AG04450 (cell line): Measurements from ENCODE around the gene HOXC9. TPM values are rescaled to one million over a fixed set of nuclear protein-coding genes. Genes with fewer than 3 reads are reported as not detected.

Experiments used
- CTCF ChIA-PET: fragments of 300-600, 350-600 bp; formaldehyde crosslinking; extraction: SDS; loops from one replicate; lab custom pipeline; 2022; ENCODE audit warnings: antibody characterized with exemption, inconsistent platforms; lab: Charles Lee
- POLR2A ChIA-PET: fragments of 350-600 bp; formaldehyde crosslinking; extraction: SDS; loops from one replicate; lab custom pipeline; 2021; ENCODE audit warnings: antibody characterized with exemption, inconsistent platforms; lab: Yijun Ruan, JAX
- DNase-seq: peaks from one replicate; pipeline ENCODE4 v3.0.0-alpha.2; 2011; ENCODE audit warnings: low read depth, low spot score
- H3K27ac ChIP-seq: one replicate; pipeline ENCODE4 v1.5.1; 2012; ENCODE audit warnings: low read depth, low read length, control low read depth
- H3K27me3 ChIP-seq: one replicate; pipeline ENCODE4 v1.6.0; 2012; ENCODE audit warnings: low read length; ENCODE audit not compliant: control insufficient read depth, insufficient read depth
- H3K4me3 ChIP-seq: 2 replicates; pipeline ENCODE4 v1.5.1; 2011; ENCODE audit warnings: mild to moderate bottlenecking, low read depth, low read length, control low read depth
- H3K9me3 ChIP-seq: 2 replicates; pipeline ENCODE4 v1.5.1; 2012; ENCODE audit warnings: low read length; ENCODE audit not compliant: control insufficient read depth, insufficient read depth
- polyA plus RNA-seq: library from polyadenylated mRNA; depleted of rRNA; stranded (reverse); fragments of >200 nt; gene quantifications from 2 replicates; pipeline ENCODE4 v1.2.3, GENCODE V29; 2011
- TF ChIP-seq, protein P1 (sequence below): IDR thresholded peaks from 2 replicates; pipeline ENCODE4 v1.5.1; 2011; ENCODE audit warnings: low read depth, low read length, control low read depth, inconsistent platforms

HOXC9 gene
- polyA plus RNA-seq, 1 experiment = not detected

DNA sequence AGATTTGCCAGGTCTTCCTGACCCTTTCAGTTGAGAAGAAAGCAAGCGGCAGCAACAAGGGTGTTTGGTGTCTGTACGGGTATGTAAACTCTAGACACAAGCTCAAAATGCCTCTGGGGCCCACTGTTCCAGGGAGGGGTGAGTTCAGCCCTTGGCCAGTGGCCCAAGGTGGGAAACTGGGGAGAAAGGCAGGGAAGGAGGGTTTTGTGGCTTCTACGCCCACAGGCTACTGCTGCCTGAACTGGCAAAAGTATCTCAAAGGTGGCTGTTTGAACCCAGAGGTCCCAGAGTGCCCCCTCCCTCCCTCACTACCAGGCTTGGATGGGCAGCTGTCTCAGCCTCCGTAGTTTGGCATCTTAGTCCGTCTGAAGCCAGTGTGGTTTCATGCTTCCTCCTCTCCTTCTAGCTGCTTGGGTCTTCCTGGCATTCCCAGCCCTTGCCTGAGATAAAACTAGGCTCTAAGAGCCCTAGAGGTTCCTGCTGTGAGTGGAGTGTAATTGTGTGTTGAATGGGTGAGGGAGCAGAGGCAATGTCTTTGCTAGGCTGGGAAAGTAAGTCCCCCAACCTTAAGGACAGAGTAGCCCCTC lies 38.4 kb downstream of the HOXC9 start:
- Histone ChIP-seq H3K4me3 (no peak overlapping the region), H3K27ac (no peak overlapping the region), H3K9me3 (peaks cover 8% of the 10 kb centered on the region), H3K27me3 (peaks cover 70% of the 10 kb centered on the region)
- TF ChIP-seq, protein P1, sequence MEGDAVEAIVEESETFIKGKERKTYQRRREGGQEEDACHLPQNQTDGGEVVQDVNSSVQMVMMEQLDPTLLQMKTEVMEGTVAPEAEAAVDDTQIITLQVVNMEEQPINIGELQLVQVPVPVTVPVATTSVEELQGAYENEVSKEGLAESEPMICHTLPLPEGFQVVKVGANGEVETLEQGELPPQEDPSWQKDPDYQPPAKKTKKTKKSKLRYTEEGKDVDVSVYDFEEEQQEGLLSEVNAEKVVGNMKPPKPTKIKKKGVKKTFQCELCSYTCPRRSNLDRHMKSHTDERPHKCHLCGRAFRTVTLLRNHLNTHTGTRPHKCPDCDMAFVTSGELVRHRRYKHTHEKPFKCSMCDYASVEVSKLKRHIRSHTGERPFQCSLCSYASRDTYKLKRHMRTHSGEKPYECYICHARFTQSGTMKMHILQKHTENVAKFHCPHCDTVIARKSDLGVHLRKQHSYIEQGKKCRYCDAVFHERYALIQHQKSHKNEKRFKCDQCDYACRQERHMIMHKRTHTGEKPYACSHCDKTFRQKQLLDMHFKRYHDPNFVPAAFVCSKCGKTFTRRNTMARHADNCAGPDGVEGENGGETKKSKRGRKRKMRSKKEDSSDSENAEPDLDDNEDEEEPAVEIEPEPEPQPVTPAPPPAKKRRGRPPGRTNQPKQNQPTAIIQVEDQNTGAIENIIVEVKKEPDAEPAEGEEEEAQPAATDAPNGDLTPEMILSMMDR = no peak
- no peak for DNase-seq
- CTCF ChIA-PET = no interaction called here
- POLR2A ChIA-PET = no interaction called here

DNA sequence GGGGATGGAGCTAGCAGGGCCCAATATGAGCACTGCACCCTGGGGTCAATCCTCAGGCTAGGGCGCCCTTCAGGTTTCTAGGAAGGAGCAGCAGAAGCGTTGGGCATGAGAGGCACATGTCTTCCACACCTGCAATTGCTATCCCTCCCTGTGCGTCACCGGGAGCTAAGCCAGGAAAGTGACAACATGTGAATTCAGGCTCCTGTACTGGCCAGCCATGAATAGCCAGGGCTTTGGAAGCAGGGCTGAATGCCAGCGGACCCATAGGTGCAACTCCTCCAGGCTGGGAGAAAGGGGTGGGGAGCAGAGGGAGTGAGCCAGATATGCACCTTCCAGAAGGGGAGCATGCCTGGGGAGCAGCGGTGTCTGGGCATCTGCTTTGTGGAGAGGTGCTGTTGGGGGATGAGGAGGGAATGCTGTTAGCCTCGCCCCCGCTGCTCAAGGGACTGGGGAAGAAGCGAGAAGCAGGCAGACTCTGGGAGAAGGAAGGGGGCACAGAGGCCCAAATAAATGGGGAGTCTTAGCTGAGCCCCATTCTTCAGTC lies 39.0 kb downstream of the HOXC9 start:
- H3K27ac ChIP-seq = no peak overlapping the region
- CTCF ChIA-PET = no interaction called here

DNA sequence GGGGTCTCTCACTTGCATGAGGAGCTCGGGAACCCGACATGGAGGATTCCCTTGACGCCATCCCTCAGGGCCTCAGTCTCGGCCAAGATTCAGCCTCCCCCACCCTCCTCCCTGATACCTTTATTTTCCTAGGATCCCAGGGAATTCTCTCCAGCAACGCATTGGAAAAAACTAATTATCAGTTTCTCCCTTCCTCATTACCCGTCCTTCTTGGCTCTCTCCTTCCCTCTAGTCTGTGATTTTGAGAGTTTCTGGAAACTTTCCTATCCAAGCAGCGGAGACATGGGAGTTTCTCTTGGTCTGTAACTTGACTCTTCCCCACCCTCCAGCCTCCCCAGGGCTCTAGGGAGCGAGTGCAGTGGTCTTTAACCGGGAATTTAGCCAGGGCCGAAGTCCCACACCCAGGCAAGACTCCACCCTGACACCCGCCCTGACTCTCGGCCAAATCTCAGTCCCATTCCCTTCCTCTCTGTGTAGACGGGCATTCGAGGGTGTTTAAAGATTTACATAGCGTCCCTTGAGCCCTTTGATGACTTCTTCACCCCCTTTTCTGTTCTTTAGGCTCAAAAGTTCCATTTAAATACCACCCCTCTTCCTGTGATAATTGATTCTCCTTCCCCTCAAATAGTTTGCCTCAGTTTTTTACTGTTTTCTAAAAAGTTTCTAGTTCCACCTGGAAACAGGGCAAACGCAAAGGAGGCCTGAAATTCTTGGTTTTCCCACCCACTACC lies 39.6 kb downstream of the HOXC9 start:
- H3K9me3 ChIP-seq = peaks cover 2% of the 10 kb centered on the region
- H3K4me3 ChIP-seq = no peak overlapping the region
- H3K27me3 ChIP-seq = peaks cover 66% of the 10 kb centered on the region
- POLR2A ChIA-PET = no interaction called here
- TF ChIP-seq, protein P1 = no peak
- H3K27ac ChIP-seq = no peak overlapping the region
- CTCF ChIA-PET = no interaction called here
- DNase-seq = no peak

More for the DNA sequence above, 39.0 kb downstream of the HOXC9 start:
- H3K4me3 ChIP-seq = no peak overlapping the region
- DNase-seq = no peak
- peaks cover 66% of the 10 kb centered on the region for H3K27me3 ChIP-seq
- TF ChIP-seq, protein P1 = no peak
- peaks cover 4% of the 10 kb centered on the region for H3K9me3 ChIP-seq
- POLR2A ChIA-PET = no interaction called here

DNA sequence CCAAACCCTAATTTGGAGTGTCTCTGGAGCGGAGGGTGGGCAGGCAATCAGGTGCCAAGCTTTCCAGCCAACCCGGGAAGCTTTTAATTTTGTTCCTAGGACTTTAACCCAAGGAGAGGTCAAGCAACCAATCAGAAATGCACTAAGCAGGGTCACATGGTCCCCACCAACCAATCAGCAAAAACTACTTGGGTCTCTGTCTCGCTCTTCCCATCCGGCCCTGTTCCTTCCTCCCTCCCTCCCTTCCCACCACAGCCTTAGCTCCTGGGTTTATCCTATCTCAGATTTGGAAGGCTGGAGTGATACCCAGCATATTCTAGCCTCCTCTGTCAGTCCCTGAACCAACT lies 40.2 kb downstream of the HOXC9 start:
- DNase-seq = no peak
- ChIA-PET CTCF (interaction anchor here (0.6 kb wide), 1 partner anchor 9 kb away, joined by 3 read pairs; no protein-coding TSS in a partner anchor), POLR2A (no interaction called here)
- no peak overlapping the region for H3K27ac ChIP-seq
- peaks cover 65% of the 10 kb centered on the region for H3K27me3 ChIP-seq
- no peaks in the 10 kb centered on the region for H3K9me3 ChIP-seq
- H3K4me3 ChIP-seq = no peak overlapping the region
- TF ChIP-seq, protein P1 = no peak

DNA sequence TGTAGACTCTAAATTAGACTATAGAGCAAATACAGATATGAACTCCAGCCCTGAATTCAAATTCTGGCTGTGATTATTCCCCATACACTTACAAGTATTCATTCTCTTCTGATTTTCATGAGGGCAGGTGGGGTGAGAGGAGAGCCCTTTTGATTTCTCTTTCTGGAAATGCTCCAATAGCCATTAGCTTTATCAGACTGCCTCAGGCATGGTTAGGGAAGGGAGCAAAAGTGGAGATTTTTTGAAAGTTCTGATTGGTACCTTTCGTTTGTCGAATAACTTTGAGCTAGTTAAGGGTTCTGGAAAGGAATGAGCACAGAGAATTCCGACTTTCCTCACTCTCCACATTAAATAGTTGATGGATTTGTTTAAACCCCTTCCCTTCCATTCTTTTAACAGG lies 40.7 kb downstream of the HOXC9 start:
- Histone ChIP-seq H3K27me3 (peaks cover 65% of the 10 kb centered on the region), H3K9me3 (no peaks in the 10 kb centered on the region), H3K27ac (no peak overlapping the region), H3K4me3 (no peak overlapping the region)
- TF ChIP-seq, protein P1 = no peak
- no peak for DNase-seq
- CTCF ChIA-PET = interaction anchor here (0.6 kb wide), 1 partner anchor 9 kb away, joined by 3 read pairs; no protein-coding TSS in a partner anchor
- POLR2A ChIA-PET = no interaction called here
